Measurements from ENCODE around the gene B3GAT1.

DNA sequence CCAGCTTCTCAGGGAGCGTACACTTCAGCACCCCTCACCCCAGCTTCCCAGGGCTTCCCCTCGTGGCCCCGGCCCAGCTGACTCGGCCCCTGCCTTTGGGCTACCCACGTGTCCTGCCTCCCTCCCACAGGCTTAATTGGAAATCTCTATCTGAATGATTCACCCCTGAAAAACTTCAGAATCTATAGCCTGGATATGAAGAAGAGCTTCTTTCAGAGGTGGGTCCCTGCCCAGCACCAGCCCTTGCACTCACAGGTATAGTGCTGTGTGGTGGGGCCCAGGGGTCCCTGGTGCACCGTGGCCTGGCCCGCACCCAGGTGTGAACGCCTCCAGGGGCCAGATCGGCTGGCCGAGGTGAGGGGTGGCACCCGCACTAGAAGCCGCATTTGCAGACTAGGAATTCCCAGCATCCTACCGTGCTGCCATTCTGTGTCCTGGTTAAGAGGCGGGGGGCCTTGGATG lies 38.4 kb downstream of the B3GAT1 start:
- TF ChIP-seq, protein P1, sequence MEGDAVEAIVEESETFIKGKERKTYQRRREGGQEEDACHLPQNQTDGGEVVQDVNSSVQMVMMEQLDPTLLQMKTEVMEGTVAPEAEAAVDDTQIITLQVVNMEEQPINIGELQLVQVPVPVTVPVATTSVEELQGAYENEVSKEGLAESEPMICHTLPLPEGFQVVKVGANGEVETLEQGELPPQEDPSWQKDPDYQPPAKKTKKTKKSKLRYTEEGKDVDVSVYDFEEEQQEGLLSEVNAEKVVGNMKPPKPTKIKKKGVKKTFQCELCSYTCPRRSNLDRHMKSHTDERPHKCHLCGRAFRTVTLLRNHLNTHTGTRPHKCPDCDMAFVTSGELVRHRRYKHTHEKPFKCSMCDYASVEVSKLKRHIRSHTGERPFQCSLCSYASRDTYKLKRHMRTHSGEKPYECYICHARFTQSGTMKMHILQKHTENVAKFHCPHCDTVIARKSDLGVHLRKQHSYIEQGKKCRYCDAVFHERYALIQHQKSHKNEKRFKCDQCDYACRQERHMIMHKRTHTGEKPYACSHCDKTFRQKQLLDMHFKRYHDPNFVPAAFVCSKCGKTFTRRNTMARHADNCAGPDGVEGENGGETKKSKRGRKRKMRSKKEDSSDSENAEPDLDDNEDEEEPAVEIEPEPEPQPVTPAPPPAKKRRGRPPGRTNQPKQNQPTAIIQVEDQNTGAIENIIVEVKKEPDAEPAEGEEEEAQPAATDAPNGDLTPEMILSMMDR (IDR thresholded peaks at IDR 0.05; ENCODE audit: low read depth, low read length), result no peak
- TF ChIP-seq EZH2phosphoT487 (IDR thresholded peaks at IDR 0.05; ENCODE audit: low read depth), result no peak

All from OCI-LY3 (cell line).